Mucosa of descending colon (tissue), 3 donors: ENCODE results near the gene COQ9. TPM values are rescaled to one million over a fixed set of nuclear protein-coding genes. Genes with fewer than 3 reads are reported as not detected.

Experiments
- ATAC-seq: fragments of 200-7000 bp; cut with Tn5 transposase; one replicate; pipeline ENCODE4 v1.9.1; 2020; ENCODE audit warnings: mild to moderate bottlenecking, moderate library complexity
- DNase-seq, 3 donors: peaks; one replicate each; pipeline ENCODE4 v3.0.0-alpha.2; 2020
- H3K36me3 ChIP-seq: fragments of 200-600 bp; one replicate; pipeline ENCODE4 v1.8.0; 2021; ENCODE audit warnings: low read depth, mild to moderate bottlenecking
- H3K4me1 ChIP-seq: fragments of 200-600 bp; one replicate; pipeline ENCODE4 v1.8.0; 2021; ENCODE audit warnings: low read depth, mild to moderate bottlenecking
- H3K4me3 ChIP-seq: fragments of 200-600 bp; one replicate; pipeline ENCODE4 v1.8.0; 2021; ENCODE audit warnings: mild to moderate bottlenecking
- H3K9me3 ChIP-seq: fragments of 200-600 bp; one replicate; pipeline ENCODE4 v1.8.0; 2021; ENCODE audit warnings: mild to moderate bottlenecking
- intact Hi-C, 2 donors: fragments of 100-400 bp; cut with DNase I in 1 of 2; cut with micrococcal nuclease in 1 of 2; formaldehyde crosslinking; loops; one replicate each; pipeline versions ENCODE4 v1.11.0 to v1.11.1; 2022; cut with DNase I, micrococcal nuclease
- total RNA-seq, 3 donors: library from RNA; stranded (reverse); fragmentation: NEBNext Ultra II Directional in 2 of 3; extraction: Animal tissue kit (Norgen Biotek cat#: 25700) in 2 of 3; gene quantifications; one replicate each; pipeline versions ENCODE4 v1.2.1 to v1.2.4, GENCODE V29; 2021 to 2023
- TF ChIP-seq, protein P1 (sequence below): fragments of 200-600 bp; IDR thresholded peaks from one replicate; pipeline ENCODE4 v1.8.0; 2022; ENCODE audit warnings: antibody characterized with exemption, mild to moderate bottlenecking
- donor health status: DM: no; HTN: no; CAD: no; lungs with moderate emphysema.
- donor health status: DM: no; HTN: no; CAD: no.
- donor health status: DM: no; HTN: yes; CAD: no.

Gene COQ9
- total RNA-seq, 3 donors from 2014 or later: 98.0 to 147 (median 109) TPM

DNA sequence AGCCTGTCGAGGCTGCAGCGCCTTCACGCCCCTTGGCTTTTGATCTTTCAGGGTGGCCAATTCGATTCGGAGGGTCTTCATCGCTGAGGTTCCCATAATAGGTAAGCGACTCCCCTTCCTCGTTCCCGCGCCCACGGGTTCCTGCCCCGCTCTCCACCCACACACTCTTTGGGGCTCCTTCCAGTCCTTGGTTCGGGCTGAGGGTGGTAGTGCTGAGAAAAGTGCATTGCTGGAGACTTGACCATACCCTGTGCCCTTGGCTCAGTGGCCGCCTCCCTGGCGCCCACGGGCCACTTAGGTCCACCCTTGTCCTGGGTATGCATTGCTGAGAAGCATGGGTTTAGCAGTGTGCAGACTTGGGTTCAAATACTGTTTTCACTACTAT lies 15.7 kb downstream of the COQ9 start:
- TF ChIP-seq, protein P1, sequence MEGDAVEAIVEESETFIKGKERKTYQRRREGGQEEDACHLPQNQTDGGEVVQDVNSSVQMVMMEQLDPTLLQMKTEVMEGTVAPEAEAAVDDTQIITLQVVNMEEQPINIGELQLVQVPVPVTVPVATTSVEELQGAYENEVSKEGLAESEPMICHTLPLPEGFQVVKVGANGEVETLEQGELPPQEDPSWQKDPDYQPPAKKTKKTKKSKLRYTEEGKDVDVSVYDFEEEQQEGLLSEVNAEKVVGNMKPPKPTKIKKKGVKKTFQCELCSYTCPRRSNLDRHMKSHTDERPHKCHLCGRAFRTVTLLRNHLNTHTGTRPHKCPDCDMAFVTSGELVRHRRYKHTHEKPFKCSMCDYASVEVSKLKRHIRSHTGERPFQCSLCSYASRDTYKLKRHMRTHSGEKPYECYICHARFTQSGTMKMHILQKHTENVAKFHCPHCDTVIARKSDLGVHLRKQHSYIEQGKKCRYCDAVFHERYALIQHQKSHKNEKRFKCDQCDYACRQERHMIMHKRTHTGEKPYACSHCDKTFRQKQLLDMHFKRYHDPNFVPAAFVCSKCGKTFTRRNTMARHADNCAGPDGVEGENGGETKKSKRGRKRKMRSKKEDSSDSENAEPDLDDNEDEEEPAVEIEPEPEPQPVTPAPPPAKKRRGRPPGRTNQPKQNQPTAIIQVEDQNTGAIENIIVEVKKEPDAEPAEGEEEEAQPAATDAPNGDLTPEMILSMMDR: no peak

DNA sequence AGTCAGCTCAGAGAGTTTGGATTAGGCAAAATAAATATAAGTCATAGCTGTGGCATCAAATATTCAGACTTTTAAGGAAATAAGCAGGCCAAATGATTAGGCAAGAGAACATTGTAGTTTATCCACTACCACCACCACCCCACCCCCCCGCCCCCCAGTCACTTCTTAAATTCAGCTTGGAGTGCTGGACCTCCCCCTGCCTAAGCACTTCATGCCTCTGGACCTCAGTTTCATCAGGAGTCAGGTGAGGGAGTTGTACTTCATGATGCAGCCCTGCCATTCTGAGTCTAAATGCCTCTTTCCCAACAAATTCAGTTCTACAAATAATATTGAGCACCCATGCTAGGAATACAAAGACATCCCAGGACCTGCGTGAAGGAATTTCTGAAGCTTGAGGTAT lies 17.2 kb downstream of the COQ9 start:
- Histone ChIP-seq H3K4me3 (no peak overlapping the region), H3K36me3 (peaks cover 6% of the 10 kb centered on the region), H3K9me3 (no peaks in the 10 kb centered on the region), H3K4me1 (peaks cover 12% of the 10 kb centered on the region)
- DNase-seq: no peak
- TF ChIP-seq, protein P1: no peak
- intact Hi-C loops: no loop called here
- no peak for ATAC-seq

More for the DNA sequence above, 15.7 kb downstream of the COQ9 start:
- intact Hi-C loops: no loop called here
- DNase-seq (no peak), ATAC-seq (peak; percentile 64)
- Histone ChIP-seq H3K36me3 (no peaks in the 10 kb centered on the region), H3K4me3 (peak overlapping the region; percentile 91), H3K9me3 (no peaks in the 10 kb centered on the region), H3K4me1 (peaks cover 12% of the 10 kb centered on the region)

DNA sequence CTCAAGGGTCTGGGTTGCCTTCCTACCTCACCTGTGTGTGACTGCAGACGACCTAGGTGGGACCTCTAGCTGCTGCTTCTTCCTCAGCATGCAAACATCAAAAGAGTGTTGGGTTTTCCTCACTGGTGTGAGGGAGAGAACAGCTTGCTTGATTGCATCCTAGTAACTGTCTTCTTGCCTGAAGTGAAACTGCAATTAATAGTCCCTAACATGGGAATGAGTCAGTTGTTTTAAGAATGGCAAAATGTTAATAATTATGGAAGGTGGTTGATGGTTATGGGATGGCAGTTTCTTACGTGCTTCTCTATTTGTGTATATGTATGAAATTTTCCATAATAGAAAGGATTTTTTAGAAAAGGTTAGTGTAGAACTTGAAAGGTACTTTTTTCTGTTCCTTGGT lies 21.1 kb downstream of the COQ9 start:
- H3K4me1 ChIP-seq: peaks cover 27% of the 10 kb centered on the region
- H3K36me3 ChIP-seq: peaks cover 16% of the 10 kb centered on the region
- intact Hi-C loops: no loop called here

DNA sequence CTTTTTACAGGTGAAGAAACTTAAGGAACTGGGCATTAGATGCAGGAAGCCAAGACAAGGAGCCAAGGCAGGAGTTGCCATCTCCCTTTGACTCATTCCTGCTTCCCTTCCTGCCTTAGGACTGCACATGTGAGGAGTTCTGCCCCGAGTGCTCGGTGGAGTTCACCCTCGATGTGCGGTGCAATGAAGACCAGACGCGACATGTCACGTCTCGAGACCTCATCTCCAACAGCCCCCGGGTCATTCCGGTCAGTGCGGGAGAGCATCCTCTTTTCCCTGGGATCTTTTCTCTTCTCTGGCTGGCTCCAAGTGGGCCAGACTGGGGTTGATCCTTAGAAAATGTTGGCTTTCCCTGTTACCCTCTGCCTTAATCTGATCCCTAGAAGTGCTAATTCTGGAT lies 21.8 kb downstream of the COQ9 start:
- Histone ChIP-seq H3K36me3 (peaks cover 16% of the 10 kb centered on the region), H3K9me3 (no peaks in the 10 kb centered on the region), H3K4me3 (no peak overlapping the region), H3K4me1 (peaks cover 20% of the 10 kb centered on the region)
- DNase-seq (no peak), ATAC-seq (no peak)
- TF ChIP-seq, protein P1: no peak
- intact Hi-C loops: no loop called here

More for the DNA sequence above, 21.1 kb downstream of the COQ9 start:
- H3K4me3 ChIP-seq: no peak overlapping the region
- H3K9me3 ChIP-seq: no peaks in the 10 kb centered on the region
- DNase-seq: no peak
- ATAC-seq: no peak
- TF ChIP-seq, protein P1: no peak

DNA sequence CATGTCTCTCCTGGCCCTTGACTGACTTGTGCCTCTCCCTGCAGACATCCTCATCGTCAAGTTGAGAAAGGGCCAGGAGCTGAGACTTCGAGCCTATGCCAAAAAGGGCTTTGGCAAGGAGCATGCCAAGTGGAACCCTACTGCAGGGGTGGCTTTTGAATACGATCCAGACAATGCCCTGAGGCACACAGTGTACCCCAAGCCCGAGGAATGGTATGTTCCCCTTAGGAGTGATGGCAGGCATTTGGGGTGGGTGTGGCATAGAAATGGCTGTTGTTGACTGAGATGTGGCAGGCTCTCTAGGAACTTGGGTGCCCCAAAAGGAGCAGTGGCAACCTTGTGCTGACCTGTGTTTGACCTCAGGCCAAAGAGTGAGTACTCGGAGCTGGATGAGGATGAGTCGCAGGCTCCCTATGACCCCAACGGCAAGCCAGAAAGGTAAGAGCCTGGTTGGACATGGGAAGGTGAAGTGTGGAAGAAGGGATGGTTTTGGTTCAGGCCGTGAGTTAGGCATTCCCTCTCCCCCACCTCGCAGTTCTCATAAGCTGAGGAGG lies 22.7 kb downstream of the COQ9 start:
- no peak for ATAC-seq
- TF ChIP-seq, protein P1: no peak

DNA sequence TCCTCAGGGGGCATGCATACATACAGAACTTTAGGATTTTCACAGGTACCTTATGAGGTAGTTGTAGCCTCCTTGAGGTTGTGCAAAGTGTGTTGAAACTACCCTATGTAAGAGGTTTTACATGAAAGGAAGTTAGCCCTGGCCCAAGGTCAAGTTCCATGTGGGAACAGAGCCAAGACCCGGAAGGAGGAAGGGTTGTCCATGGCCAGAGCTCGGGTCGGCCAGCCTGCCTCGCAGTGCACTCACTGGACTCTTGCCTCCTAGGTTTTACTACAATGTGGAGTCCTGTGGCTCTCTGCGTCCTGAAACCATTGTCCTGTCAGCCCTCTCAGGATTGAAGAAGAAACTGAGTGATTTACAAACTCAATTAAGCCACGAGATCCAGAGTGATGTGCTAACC lies 23.4 kb downstream of the COQ9 start:
- ATAC-seq (peak; percentile 83), DNase-seq (peak; percentile 70 to 76 (median 73))
- H3K4me3 ChIP-seq: no peak overlapping the region
- peaks cover 20% of the 10 kb centered on the region for H3K36me3 ChIP-seq
- H3K4me1 ChIP-seq: peaks cover 17% of the 10 kb centered on the region
- TF ChIP-seq, protein P1: no peak
- H3K9me3 ChIP-seq: no peaks in the 10 kb centered on the region
- intact Hi-C loops: no loop called here

More for the DNA sequence above, 22.7 kb downstream of the COQ9 start:
- intact Hi-C loops: no loop called here
- peaks cover 17% of the 10 kb centered on the region for H3K4me1 ChIP-seq
- H3K9me3 ChIP-seq: no peaks in the 10 kb centered on the region
- peaks cover 20% of the 10 kb centered on the region for H3K36me3 ChIP-seq
- DNase-seq: no peak
- no peak overlapping the region for H3K4me3 ChIP-seq
